OCI-LY3 (cell line): ENCODE results near the gene ZNF688.

Source experiments
- H2AFZ ChIP-seq: fragments of 200-600, 300-600 bp; shearing (Covaris generic); 2 replicates; pipeline ENCODE4 v1.6.0; 2014; ENCODE audit warnings: antibody characterized with exemption, low read depth, low read length
- H3K27ac ChIP-seq: fragments of 200-600, 300-600 bp; sonication (generic); 2 replicates; pipeline ENCODE4 v1.5.1; 2014; ENCODE audit warnings: mild to moderate bottlenecking, low read length, moderate library complexity, mixed read lengths
- H3K27me3 ChIP-seq: fragments of 200-600, 300-600 bp; sonication (generic); 2 replicates; pipeline ENCODE4 v1.6.1; 2014; ENCODE audit warnings: low read depth, low read length, mixed read lengths
- H3K36me3 ChIP-seq: fragments of 200-600, 300-600 bp; sonication (generic); replicated peaks from 2 replicates; pipeline ENCODE3; 2014; ENCODE audit warnings: low read depth, low read length, mixed read lengths
- H3K4me1 ChIP-seq: fragments of 300-600, 200-600 bp; sonication (generic); 2 replicates; pipeline ENCODE4 v1.6.1; 2014; ENCODE audit warnings: low read length, mixed read lengths
- H3K4me2 ChIP-seq: fragments of 200-600, 300-600 bp; sonication (generic); 2 replicates; pipeline ENCODE4 v1.6.1; 2014; ENCODE audit warnings: low read length, mixed read lengths
- H3K4me3 ChIP-seq: fragments of 300-600, 200-600 bp; sonication (generic); 2 replicates; pipeline ENCODE4 v1.5.1; 2014; ENCODE audit warnings: antibody characterized with exemption, mild to moderate bottlenecking, low read length, moderate library complexity
- H3K79me2 ChIP-seq: fragments of 300-600, 200-600 bp; shearing (Covaris generic); 2 replicates; pipeline ENCODE4 v1.6.1; 2014; ENCODE audit warnings: mild to moderate bottlenecking, low read length, mixed read lengths
- H3K9ac ChIP-seq: fragments of 300-600, 200-600 bp; shearing (Covaris generic); 2 replicates; pipeline ENCODE4 v1.6.0; 2014; ENCODE audit warnings: mild to moderate bottlenecking, low read length, moderate library complexity
- H3K9me3 ChIP-seq: fragments of 200-600, 300-600 bp; shearing (Covaris generic); 2 replicates; pipeline ENCODE4 v1.6.1; 2014; ENCODE audit warnings: low read length, mixed read lengths; ENCODE audit not compliant: insufficient read depth
- H4K20me1 ChIP-seq: fragments of 200-600, 300-600 bp; sonication (generic); 2 replicates; pipeline ENCODE4 v1.6.1; 2016; ENCODE audit warnings: low read length, mixed read lengths; ENCODE audit not compliant: insufficient read depth
- CTCF ChIP-seq: fragments of 200-600, 300-600 bp; sonication (generic); IDR thresholded peaks from 2 replicates; pipeline ENCODE4 v1.5.1; 2014; ENCODE audit warnings: antibody characterized with exemption, low read length, low read depth
- EZH2phosphoT487 ChIP-seq: fragments of 200-600 bp; shearing (Covaris generic); IDR thresholded peaks from 2 replicates; pipeline ENCODE4 v1.6.1; 2018; ENCODE audit warnings: antibody characterized with exemption, mixed run types, low read depth

The ZNF688 gene

GRCh38 chr16:30602616-30603277 is 31.2 kb upstream of the ZNF688 start:
- no peak for TF ChIP-seq CTCF
- TF ChIP-seq EZH2phosphoT487 = no peak
- Histone ChIP-seq H3K36me3 (peaks cover 30% of the 10 kb centered on the region), H4K20me1 (no peaks in the 10 kb centered on the region), H2AFZ (no peak overlapping the region), H3K4me3 (no peak overlapping the region), H3K27ac (no peak overlapping the region), H3K79me2 (no peaks in the 10 kb centered on the region), H3K4me2 (no peak overlapping the region), H3K9me3 (no peaks in the 10 kb centered on the region), H3K9ac (no peak overlapping the region), H3K4me1 (no peaks in the 10 kb centered on the region), H3K27me3 (no peaks in the 10 kb centered on the region)

GRCh38 chr16:30601966-30602365 is 30.5 kb upstream of the ZNF688 start:
- no peaks in the 10 kb centered on the region for H4K20me1 ChIP-seq
- no peak for TF ChIP-seq EZH2phosphoT487
- TF ChIP-seq CTCF = no peak
- no peaks in the 10 kb centered on the region for H3K27me3 ChIP-seq
- H2AFZ ChIP-seq = no peak overlapping the region
- H3K9me3 ChIP-seq = no peaks in the 10 kb centered on the region
- no peaks in the 10 kb centered on the region for H3K79me2 ChIP-seq
- H3K4me2 ChIP-seq = no peak overlapping the region
- no peak overlapping the region for H3K4me3 ChIP-seq
- no peak overlapping the region for H3K27ac ChIP-seq
- H3K4me1 ChIP-seq = no peaks in the 10 kb centered on the region
- H3K9ac ChIP-seq = no peak overlapping the region
- peaks cover 30% of the 10 kb centered on the region for H3K36me3 ChIP-seq

GRCh38 chr16:30600929-30601328 is 29.4 kb upstream of the ZNF688 start:
- Histone ChIP-seq H3K27me3 (no peaks in the 10 kb centered on the region), H4K20me1 (no peaks in the 10 kb centered on the region), H2AFZ (no peak overlapping the region), H3K9me3 (no peaks in the 10 kb centered on the region), H3K4me3 (no peak overlapping the region), H3K27ac (no peak overlapping the region), H3K4me1 (no peaks in the 10 kb centered on the region), H3K4me2 (no peak overlapping the region), H3K36me3 (peaks cover 28% of the 10 kb centered on the region), H3K79me2 (no peaks in the 10 kb centered on the region), H3K9ac (no peak overlapping the region)
- TF ChIP-seq CTCF (no peak), EZH2phosphoT487 (no peak)

GRCh38 chr16:30600215-30600614 is 28.7 kb upstream of the ZNF688 start:
- peaks cover 28% of the 10 kb centered on the region for H3K36me3 ChIP-seq
- TF ChIP-seq EZH2phosphoT487 (no peak), CTCF (no peak)
- H3K79me2 ChIP-seq = no peaks in the 10 kb centered on the region
- no peak overlapping the region for H3K4me3 ChIP-seq
- H3K27me3 ChIP-seq = no peaks in the 10 kb centered on the region
- no peak overlapping the region for H2AFZ ChIP-seq
- no peak overlapping the region for H3K9ac ChIP-seq
- H3K27ac ChIP-seq = no peak overlapping the region
- H3K4me1 ChIP-seq = no peaks in the 10 kb centered on the region
- no peaks in the 10 kb centered on the region for H3K9me3 ChIP-seq
- H4K20me1 ChIP-seq = no peaks in the 10 kb centered on the region
- no peak overlapping the region for H3K4me2 ChIP-seq
